Posterior cingulate gyrus (tissue), 11 donors: ENCODE results near the gene CACUL1.
A peak's percentile ranks its signal among the peaks of the same experiment; 100 is the strongest.

ENCODE experiments used
- DNase-seq, 10 donors: peaks; one replicate each; pipeline versions ENCODE4 v3.0.0 to v3.0.0-alpha.2; 2020 to 2021; ENCODE audit warnings: mixed read lengths in 3 of 10
- intact Hi-C: fragments of 100-400 bp; cut with DNase I; formaldehyde crosslinking; loops from one replicate; pipeline ENCODE4 v1.15.1; 2023

The CACUL1 gene

DNA sequence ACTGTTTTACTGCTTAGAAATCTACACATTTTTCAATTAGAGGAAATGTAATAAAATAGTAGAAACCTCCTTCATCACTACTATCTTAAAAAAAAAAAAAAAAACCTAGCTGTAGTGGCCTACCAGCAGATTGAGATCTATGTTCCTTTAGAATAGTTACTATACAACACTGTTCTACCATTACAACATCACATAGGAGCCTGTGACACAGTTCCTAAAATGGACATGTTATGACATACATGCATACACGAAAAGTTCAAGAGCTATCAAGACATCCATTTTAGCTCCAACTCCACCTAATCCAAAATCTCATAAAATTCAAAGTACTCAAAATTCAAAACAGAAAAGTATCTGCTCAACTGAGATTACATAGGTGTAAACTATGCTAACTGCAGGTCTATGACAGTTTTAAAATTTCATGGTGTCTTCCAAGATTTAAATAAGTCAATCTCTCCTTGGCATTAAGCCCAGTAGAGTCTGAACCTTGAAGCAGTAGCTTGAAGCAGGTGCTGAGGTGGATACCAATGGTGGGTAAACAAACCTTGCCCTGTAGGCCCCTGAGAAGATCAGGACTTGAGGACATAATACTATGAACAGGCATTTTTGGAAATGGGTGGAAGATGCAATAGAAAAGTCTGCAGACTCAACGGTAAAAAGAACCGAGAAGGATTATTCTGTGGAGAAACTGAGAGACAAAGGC is 17.0 kb downstream of the CACUL1 start:
- intact Hi-C loops, result no loop called here
- DNase-seq, result no peak

GRCh38 chr10:118735294-118735693 is 19.5 kb downstream of the CACUL1 start:
- no peak for DNase-seq
- intact Hi-C loops, result no loop called here

- no peak for DNase-seq
- intact Hi-C loops, result no loop called here
Observed at GRCh38 chr10:118734475-118734874, 20.3 kb downstream of the CACUL1 start.

- DNase-seq, result no peak
- intact Hi-C loops, result no loop called here
Observed at GRCh38 chr10:118732245-118733165, 22.3 kb downstream of the CACUL1 start.

DNA sequence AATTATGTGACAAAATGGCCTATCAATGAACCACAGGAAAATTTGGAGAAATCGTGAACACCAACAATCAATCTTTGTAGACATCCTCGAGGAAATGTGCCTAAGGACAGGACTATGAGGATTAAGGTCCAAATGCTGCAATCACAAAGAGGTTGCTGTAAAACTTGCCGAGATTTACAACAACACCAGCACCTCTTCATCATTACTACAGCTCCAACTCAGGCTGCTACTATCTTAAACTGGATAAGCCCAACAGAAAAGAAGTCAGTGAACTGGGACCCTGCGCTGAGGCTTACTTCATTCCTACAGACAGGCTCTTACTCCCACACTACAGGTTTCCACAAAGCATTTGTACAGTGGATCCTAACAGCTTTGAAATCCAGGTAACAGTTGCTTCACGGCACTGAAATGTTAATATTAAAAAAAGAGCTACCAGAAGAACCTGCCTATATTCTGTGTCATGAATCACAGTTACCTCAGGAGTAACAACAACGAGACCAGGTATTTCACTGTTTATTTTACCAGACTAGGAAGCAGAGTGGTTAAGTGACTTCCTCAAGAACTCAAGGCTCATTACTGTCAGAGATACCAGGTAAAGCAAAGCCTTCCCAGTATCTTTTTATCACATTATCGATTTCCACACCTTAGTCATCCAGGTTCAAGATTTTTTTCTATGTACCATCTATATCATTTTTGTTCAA is 23.9 kb downstream of the CACUL1 start:
- intact Hi-C loops, result no loop called here
- DNase-seq, result no peak

DNA sequence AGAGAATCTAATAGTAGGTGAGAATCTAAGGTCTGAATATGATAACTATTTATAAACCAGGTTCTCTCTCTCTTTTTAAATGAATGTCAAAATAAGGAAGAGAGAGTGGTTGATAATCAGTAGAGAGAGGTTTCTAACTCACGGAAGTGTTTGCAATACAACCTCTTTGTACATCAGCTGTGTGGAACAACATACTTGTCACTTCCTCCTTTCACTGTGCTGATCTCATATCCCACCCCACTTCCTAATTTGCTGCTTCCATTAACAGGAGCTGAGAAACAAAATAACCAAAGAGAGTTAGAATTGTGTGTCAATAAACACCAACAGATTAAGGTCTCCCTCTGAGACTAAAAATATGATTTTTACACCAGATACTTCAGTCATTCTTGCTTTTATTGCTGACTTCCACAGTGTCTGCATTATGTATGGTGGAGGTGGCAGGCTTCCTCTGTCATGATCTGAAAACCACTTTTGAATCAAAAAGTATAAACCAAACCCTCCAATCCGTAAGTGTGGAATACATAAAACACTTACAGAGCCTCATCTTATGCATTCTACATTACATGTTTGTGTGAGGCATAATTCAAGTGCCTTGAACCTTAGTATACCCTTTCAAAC is 25.0 kb downstream of the CACUL1 start:
- no peak for DNase-seq

DNA sequence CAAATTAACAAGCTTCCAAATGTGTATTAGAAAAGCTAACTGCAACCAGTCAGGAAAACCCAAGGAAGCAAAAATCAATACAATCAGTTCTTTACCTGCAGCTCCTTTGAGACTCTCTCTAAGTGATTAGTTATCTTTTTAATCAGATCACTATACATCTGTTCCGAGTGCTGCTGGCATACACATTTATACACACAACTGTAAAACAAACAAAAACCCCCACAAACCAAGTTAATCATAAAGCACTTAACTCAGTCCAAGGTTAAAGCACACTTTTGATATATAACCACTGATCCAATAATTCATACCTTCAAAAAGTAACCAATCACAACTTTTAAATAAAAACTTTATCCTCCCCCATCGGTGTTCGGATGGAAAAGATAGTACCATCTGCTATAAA is 25.6 kb downstream of the CACUL1 start:
- intact Hi-C loops, result no loop called here
- no peak for DNase-seq

More for the DNA sequence above, 25.0 kb downstream of the CACUL1 start:
- intact Hi-C loops, result no loop called here

DNA sequence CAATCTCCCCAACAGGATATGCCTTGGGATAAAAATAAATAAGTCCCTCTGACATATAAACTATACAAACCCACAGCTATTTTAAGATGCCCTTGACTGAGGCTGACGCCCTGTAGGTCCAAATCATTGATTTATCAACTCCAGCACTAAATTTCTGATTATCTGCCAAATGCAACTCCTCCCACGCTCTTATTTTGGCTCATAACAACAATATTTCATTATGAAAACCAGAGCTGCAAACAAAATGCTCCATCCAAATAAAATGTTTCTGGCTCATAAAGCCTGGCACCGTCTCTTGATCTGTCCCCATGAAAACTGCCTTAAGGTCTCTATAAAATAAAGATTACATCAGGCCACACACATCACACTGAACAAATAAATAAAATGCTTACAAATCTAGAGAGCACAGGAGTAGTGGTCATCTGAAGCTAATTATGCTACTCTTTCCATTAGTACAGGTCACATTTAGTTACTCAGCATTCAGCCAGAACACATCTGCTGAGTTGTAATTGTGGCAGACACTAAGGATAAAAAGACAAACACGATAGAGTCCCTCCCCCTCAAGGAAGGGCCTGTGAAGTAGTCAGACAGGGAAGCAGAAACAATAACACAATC is 28.8 kb downstream of the CACUL1 start:
- DNase-seq, result no peak
- intact Hi-C loops, result no loop called here

DNA sequence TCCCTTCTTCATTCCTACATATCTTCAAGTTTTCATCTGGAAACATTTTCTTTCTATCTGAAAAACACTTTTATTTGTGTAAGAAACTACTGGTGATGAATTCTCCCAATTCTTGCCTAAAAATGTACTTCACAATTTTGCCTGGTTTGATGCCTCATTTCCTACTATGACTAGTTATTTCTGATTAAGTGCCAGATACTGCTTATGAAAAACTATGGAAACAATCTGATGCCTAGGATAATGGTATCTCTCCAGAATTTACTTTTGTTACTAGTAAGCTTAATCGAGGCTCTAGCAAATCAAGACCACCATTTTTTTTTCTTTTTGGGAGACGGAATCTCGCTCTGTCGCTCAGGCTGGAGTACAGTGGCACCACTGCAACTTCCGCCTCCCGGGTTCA is 31.3 kb downstream of the CACUL1 start:
- intact Hi-C loops, result no loop called here
- no peak for DNase-seq

GRCh38 chr10:118721539-118721876 is 33.3 kb downstream of the CACUL1 start:
- DNase-seq, result no peak

DNA sequence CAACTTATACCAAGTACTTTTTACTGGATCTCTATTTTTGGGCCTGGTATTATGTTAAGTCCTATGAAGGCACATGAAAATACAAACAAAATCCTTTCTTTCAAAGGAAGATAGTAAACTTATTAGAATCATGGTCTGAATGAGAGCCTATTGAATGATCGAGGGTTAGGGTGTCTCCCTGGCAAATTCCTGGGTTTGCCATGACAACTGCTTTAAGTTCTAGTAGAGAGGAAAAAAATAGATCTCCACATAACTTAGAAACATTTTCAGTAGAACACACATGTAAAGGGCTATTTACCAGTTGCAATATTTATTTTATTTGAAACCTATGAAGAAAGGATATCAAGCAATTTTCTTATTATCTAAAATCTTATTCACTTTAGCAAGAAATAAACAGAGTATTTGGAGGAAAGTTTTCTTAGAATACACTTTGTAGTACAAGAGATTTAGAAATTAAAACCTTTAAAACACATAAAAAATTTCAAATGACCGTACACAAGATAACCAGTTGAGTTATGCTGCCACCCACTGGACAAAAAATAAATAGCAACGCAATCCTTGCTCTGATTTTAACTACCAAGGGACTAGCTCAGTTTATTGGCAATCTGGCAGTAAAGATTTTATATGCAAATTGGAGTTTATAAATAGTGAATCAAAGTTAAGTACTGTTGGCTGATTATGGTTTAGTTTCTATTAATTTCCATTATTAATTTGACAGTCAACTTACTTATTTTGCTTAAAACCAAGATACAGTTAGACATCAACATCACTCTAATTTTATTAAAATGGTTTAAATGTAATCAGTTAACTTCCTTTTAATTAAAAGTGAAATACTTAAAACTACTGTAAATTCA is 33.9 kb downstream of the CACUL1 start:
- intact Hi-C loops, result loop anchor here (1.0 kb wide), 1 partner anchor 153 kb away; no protein-coding TSS in a partner anchor
- peak in 4 of 10 donors; percentile 21 to 58 (median 39) for DNase-seq

More at GRCh38 chr10:118721539-118721876, 33.3 kb downstream of the CACUL1 start:
- intact Hi-C loops, result loop anchor here (1.0 kb wide), 1 partner anchor 153 kb away; no protein-coding TSS in a partner anchor

- intact Hi-C loops, result no loop called here
- no peak for DNase-seq
Observed at GRCh38 chr10:118714366-118714765, 40.4 kb downstream of the CACUL1 start.

DNA sequence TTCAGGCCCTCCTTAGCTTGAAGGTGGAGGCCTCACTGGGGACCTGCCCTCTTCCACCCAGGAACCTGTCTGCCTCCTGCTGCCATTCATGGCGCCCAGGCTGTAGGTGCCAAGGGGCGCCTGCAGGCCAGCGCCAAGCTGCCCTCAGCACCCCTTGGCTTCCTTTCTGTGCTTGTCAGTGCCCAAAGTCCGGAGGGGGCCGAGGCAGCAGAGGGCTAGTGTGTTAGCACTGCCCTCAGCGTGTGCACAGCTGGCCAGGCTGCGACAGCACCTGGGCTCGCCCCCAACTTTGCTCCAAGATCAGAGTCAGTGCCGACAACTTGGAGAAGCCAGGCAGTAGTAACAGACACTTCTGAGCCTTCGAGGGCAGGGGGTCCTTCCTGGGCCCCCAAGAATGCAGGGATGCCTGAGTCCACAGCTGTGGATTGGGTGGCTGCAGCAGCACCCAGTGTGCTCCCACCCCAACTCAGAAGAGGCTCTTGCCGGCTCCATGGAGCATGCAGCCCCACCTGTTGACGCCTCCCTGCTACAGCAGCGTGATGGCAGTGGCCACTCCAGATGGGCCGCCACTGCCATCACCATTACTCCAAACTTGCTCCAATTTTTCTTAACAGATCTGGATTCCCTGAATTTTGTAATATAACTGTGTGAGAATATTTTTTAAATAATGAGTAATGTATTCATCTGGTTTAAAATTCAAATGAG is 41.7 kb downstream of the CACUL1 start:
- DNase-seq, result peak in 3 of 10 donors; percentile 63 to 77 (median 70)
- intact Hi-C loops, result no loop called here

- peak in 1 of 10 donors; percentile 56 for DNase-seq
- intact Hi-C loops, result no loop called here
Observed at GRCh38 chr10:118712080-118712479, 42.7 kb downstream of the CACUL1 start.

DNA sequence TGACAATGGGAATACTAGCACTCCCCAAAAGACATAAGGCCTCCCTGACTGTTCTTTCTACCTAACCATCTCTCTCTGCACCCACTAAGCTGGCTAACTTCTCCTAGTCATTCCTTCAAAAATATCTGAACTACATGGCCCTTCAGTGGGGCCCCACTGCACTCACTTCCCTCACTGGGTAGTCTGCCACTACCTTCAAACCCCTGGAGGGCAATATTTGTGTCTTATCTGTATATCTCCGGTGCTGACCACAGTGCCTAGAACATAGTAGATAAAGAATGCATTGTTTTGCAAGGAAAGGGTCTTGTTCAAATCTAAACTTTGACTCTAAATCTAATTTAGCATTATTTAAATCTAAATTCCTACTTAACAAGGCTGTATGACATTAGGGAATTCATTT is 44.3 kb downstream of the CACUL1 start:
- intact Hi-C loops, result no loop called here
- no peak for DNase-seq

- intact Hi-C loops, result no loop called here
- no peak for DNase-seq
Observed at GRCh38 chr10:118708571-118708970, 46.2 kb downstream of the CACUL1 start.

DNA sequence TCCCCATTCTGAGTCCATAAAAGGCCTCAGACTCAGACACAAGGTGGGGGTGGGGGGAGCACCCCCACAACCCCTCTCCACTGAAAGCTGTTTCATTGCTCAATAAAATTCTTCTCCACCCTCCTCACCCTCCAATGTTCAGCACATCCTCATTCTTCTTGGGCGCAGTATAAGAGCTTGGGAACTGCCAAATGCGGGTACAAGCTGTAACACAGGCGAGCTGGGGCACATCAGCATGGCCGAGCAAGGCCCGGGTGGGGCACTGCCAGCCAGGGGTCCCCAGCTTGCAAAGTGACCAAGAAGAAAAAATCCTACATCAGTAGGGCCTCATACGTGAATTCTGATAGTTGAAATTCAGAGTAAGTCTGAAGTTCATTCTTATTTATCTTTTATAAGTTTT is 50.1 kb downstream of the CACUL1 start:
- no peak for DNase-seq
- intact Hi-C loops, result no loop called here

DNA sequence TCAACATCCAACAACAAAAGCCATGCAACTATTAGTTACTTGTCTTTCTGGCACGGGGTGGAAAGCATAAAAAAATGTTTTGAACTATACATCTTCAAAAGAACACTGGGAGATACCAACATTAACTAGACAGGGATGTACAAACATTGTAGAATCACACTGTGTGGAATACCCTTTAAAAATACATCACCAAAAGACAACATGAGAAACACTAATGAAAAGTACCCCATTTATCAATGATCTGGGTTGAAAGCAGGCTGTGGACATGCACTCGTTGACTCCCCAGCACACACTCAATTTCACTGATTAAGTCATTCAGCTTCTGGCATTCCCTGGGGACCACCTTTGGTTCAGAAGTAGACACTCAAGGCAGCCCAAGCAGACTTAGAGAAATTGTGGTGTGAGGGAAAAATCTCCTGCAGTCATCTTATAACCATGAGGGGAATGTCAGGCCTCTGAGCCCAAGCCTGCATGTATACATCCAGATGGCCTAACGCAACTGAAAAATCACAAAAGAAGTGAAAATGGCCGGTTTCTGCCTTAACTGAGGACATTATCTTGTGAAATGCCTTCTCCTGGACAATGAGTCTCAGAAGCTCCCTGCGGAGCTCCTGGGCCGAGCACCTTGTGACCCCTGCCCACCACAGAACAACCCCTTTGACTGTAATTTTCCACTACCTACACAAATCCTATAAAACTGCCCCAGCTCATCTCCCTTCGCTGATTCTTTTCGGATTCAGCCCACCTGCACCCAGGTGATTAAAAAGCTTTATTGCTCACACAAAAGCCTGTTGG is 53.0 kb downstream of the CACUL1 start:
- no peak for DNase-seq
- intact Hi-C loops, result no loop called here
